GM12875 (cell line): ENCODE data around the gene TRIP6.

Experiments
- H3K4me3 ChIP-seq: one replicate; pipeline ENCODE4 v1.5.1; 2011; ENCODE audit warnings: low read depth, low read length, control low read depth
- CTCF ChIP-seq: IDR thresholded peaks from 2 replicates; pipeline ENCODE4 v1.5.1; 2011; ENCODE audit warnings: low read depth, mild to moderate bottlenecking, control low read depth, inconsistent platforms, low read length, moderate library complexity, borderline replicate concordance; ENCODE audit not compliant: insufficient read depth

Gene TRIP6

GRCh38 chr7:100867040-100867775, at the start of gene TRIP6:
TSS of gene TRIP6 (plus strand) at chr7:100867387. CDS start at chr7:100867498, 111 bp downstream.
- peak within 1 kb of the TSS; percentile 93 for H3K4me3 ChIP-seq
- TF ChIP-seq CTCF, result no peak

- no peak for TF ChIP-seq CTCF
- no peak overlapping the region for H3K4me3 ChIP-seq
Observed at GRCh38 chr7:100818366-100818765, 48.8 kb upstream of the TRIP6 start.

GRCh38 chr7:100818825-100819224, 48.4 kb upstream of the TRIP6 start:
- H3K4me3 ChIP-seq, result no peak overlapping the region
- no peak for TF ChIP-seq CTCF

- TF ChIP-seq CTCF, result no peak
- no peak overlapping the region for H3K4me3 ChIP-seq
Observed at GRCh38 chr7:100819586-100819985, 47.6 kb upstream of the TRIP6 start.

- no peak for TF ChIP-seq CTCF
- no peak overlapping the region for H3K4me3 ChIP-seq
Observed at GRCh38 chr7:100822236-100823139, 44.7 kb upstream of the TRIP6 start.

GRCh38 chr7:100823140-100823525, 44.1 kb upstream of the TRIP6 start:
- no peak for TF ChIP-seq CTCF
- no peak overlapping the region for H3K4me3 ChIP-seq
